Measurements from ENCODE around the gene ROCK2. TPM values are rescaled to one million over a fixed set of nuclear protein-coding genes. Genes with fewer than 3 reads are reported as not detected.
A peak's percentile ranks its signal among the peaks of the same experiment; 100 is the strongest.

The ROCK2 gene
- total RNA-seq, 1 donor from 2014 or later = 45.1 TPM

DNA sequence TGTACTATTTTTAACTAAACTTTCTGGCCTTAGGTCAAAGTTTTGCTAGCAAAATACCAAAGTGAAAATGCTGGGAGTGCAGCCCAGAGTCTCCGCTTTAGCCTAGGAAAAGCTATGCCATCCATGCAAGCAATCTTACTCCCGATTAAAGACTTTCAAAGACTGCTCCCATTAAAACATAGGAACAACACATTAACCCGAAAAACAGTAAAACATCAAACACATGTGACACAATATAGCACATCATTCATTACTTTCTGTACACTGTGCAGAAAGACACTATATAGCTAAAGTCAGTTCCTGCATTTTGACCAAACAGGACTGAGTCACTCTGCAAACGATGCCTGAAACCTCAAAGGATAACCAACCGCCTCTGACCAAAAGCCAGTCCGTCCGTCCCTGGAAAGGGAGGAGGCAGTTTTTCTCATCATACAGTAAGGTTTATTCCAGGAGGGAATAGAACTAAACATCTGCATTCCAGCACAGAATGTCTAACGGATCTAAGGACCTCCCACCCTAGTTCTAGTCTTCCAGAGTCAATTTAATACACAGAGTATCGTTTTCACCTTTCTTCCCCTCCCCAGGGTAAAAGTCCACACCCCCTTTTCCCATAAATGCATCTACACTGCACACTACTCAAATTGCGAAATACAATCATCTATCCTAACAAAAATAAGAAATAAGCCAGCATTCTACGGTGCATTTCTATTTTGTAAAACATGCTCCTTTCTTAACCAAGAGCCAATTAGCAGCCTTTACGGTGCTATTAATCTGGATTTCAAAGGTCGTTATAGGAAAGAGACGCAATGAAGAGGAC lies 1.7 kb downstream of the ROCK2 start:
- Histone ChIP-seq H3K27ac (ENCODE audit: low read depth, low read length) (peak overlapping the region; percentile 73), H3K4me3 (ENCODE audit: insufficient read depth, low read depth, low read length) (peak overlapping the region; percentile 74), H3K36me3 (ENCODE audit: insufficient read depth, low read length) (no peaks in the 10 kb centered on the region), H3K79me2 (ENCODE audit: insufficient read depth, low read length) (peaks cover 62% of the 10 kb centered on the region), H3K27me3 (ENCODE audit: insufficient read depth, low read length) (no peaks in the 10 kb centered on the region), H2AFZ (ENCODE audit: low read depth, low read length) (no peak overlapping the region), H4K20me1 (ENCODE audit: insufficient read depth, low read length) (peaks cover 51% of the 10 kb centered on the region), H3K9me3 (ENCODE audit: insufficient read depth, low read depth, low read length) (no peaks in the 10 kb centered on the region), H3K9ac (ENCODE audit: low read length) (peak overlapping the region; percentile 90), H3K4me1 (ENCODE audit: insufficient read depth, low read length) (peaks cover 8% of the 10 kb centered on the region), H3K4me2 (ENCODE audit: low read length) (peak overlapping the region; percentile 94)
- Mint-ChIP-seq H3K4me3 (ENCODE audit: unreplicated experiment) (peak overlapping the region; percentile 99), H3K4me1 (ENCODE audit: low read depth, unreplicated experiment) (peaks cover 28% of the 10 kb centered on the region), H3K36me3 (ENCODE audit: low read depth, unreplicated experiment) (no peaks in the 10 kb centered on the region), H3K9me3 (ENCODE audit: unreplicated experiment) (no peaks in the 10 kb centered on the region), H3K27ac (ENCODE audit: unreplicated experiment) (peak overlapping the region; percentile 31), H3K27me3 (ENCODE audit: low read depth, unreplicated experiment) (no peaks in the 10 kb centered on the region)
- FAIRE-seq (peak; percentile 92), DNase-seq (ENCODE audit: low read depth) (peak; percentile 72)
- TF ChIP-seq, protein P1, sequence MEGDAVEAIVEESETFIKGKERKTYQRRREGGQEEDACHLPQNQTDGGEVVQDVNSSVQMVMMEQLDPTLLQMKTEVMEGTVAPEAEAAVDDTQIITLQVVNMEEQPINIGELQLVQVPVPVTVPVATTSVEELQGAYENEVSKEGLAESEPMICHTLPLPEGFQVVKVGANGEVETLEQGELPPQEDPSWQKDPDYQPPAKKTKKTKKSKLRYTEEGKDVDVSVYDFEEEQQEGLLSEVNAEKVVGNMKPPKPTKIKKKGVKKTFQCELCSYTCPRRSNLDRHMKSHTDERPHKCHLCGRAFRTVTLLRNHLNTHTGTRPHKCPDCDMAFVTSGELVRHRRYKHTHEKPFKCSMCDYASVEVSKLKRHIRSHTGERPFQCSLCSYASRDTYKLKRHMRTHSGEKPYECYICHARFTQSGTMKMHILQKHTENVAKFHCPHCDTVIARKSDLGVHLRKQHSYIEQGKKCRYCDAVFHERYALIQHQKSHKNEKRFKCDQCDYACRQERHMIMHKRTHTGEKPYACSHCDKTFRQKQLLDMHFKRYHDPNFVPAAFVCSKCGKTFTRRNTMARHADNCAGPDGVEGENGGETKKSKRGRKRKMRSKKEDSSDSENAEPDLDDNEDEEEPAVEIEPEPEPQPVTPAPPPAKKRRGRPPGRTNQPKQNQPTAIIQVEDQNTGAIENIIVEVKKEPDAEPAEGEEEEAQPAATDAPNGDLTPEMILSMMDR (IDR thresholded peaks at IDR 0.05; ENCODE audit: insufficient read depth, low read depth, low read length) = no peak
- TF ChIP-seq EZH2 (IDR thresholded peaks at IDR 0.05; ENCODE audit: insufficient read depth, low read length) = no peak

GRCh38 chr2:11340717-11341116 lies 3.7 kb downstream of the ROCK2 start:
- Histone ChIP-seq H3K9me3 (ENCODE audit: insufficient read depth, low read depth, low read length) (no peaks in the 10 kb centered on the region), H3K4me1 (ENCODE audit: insufficient read depth, low read length) (peaks cover 8% of the 10 kb centered on the region), H3K4me2 (ENCODE audit: low read length) (peak overlapping the region; percentile 37), H3K36me3 (ENCODE audit: insufficient read depth, low read length) (no peaks in the 10 kb centered on the region), H2AFZ (ENCODE audit: low read depth, low read length) (no peak overlapping the region), H3K79me2 (ENCODE audit: insufficient read depth, low read length) (peaks cover 83% of the 10 kb centered on the region), H3K4me3 (ENCODE audit: insufficient read depth, low read depth, low read length) (no peak overlapping the region), H4K20me1 (ENCODE audit: insufficient read depth, low read length) (peaks cover 61% of the 10 kb centered on the region), H3K9ac (ENCODE audit: low read length) (no peak overlapping the region), H3K27me3 (ENCODE audit: insufficient read depth, low read length) (no peaks in the 10 kb centered on the region), H3K27ac (ENCODE audit: low read depth, low read length) (no peak overlapping the region)
- Mint-ChIP-seq H3K36me3 (ENCODE audit: low read depth, unreplicated experiment) (no peaks in the 10 kb centered on the region), H3K4me1 (ENCODE audit: low read depth, unreplicated experiment) (peaks cover 24% of the 10 kb centered on the region), H3K4me3 (ENCODE audit: unreplicated experiment) (peak overlapping the region; percentile 51), H3K27ac (ENCODE audit: unreplicated experiment) (no peak overlapping the region), H3K9me3 (ENCODE audit: unreplicated experiment) (no peaks in the 10 kb centered on the region), H3K27me3 (ENCODE audit: low read depth, unreplicated experiment) (no peaks in the 10 kb centered on the region)
- TF ChIP-seq, protein P1 (IDR thresholded peaks at IDR 0.05; ENCODE audit: insufficient read depth, low read depth, low read length) = no peak
- TF ChIP-seq EZH2 (IDR thresholded peaks at IDR 0.05; ENCODE audit: insufficient read depth, low read length) = no peak
- DNase-seq (ENCODE audit: low read depth) (no peak), FAIRE-seq (no peak)
